Renal cortical epithelial cell (primary cell): ENCODE results near the gene STAB2. TPM values are rescaled to one million over a fixed set of nuclear protein-coding genes. Genes with fewer than 3 reads are reported as not detected.
A peak's percentile ranks its signal among the peaks of the same experiment; 100 is the strongest.

Experiments
- DNase-seq: peaks from one replicate; pipeline ENCODE4 v3.0.0-alpha.2; 2011; ENCODE audit warnings: low read depth
- total RNA-seq: library from RNA; depleted of rRNA; stranded (reverse); fragments of >200 nt; gene quantifications from 2 replicates; pipeline ENCODE4 v1.2.3, GENCODE V29; 2014

STAB2 gene
- total RNA-seq, 1 donor from 2014 or later: not detected

- DNase-seq: no peak
Measured at GRCh38 chr12:103690426-103690825, 103.4 kb downstream of the STAB2 start.

- DNase-seq: no peak
Measured at GRCh38 chr12:103691063-103691462, 104.0 kb downstream of the STAB2 start.

- no peak for DNase-seq
Measured at GRCh38 chr12:103696101-103696500, 109.0 kb downstream of the STAB2 start.

- DNase-seq: no peak
Measured at GRCh38 chr12:103697971-103698751, 111.1 kb downstream of the STAB2 start.

- no peak for DNase-seq
Measured at GRCh38 chr12:103698752-103699560, 111.9 kb downstream of the STAB2 start.

GRCh38 chr12:103705098-103705497 lies 118.0 kb downstream of the STAB2 start:
- no peak for DNase-seq

- DNase-seq: no peak
Measured at GRCh38 chr12:103705927-103706326, 118.9 kb downstream of the STAB2 start.

GRCh38 chr12:103707446-103707845 lies 120.4 kb downstream of the STAB2 start:
- no peak for DNase-seq

GRCh38 chr12:103710544-103710943 lies 123.5 kb downstream of the STAB2 start:
- DNase-seq: no peak

GRCh38 chr12:103712216-103712615 lies 125.1 kb downstream of the STAB2 start:
- no peak for DNase-seq

GRCh38 chr12:103715494-103715893 lies 128.4 kb downstream of the STAB2 start:
- DNase-seq: no peak

- DNase-seq: no peak
Measured at GRCh38 chr12:103716517-103717196, 129.6 kb downstream of the STAB2 start.

- no peak for DNase-seq
Measured at GRCh38 chr12:103725398-103725797, 138.3 kb downstream of the STAB2 start.

GRCh38 chr12:103727638-103728037 lies 140.6 kb downstream of the STAB2 start:
- DNase-seq: no peak

GRCh38 chr12:103728323-103728722 lies 141.2 kb downstream of the STAB2 start:
- no peak for DNase-seq

GRCh38 chr12:103729499-103729898 lies 142.4 kb downstream of the STAB2 start:
- DNase-seq: no peak

GRCh38 chr12:103731539-103731938 lies 144.5 kb downstream of the STAB2 start:
- DNase-seq: no peak

GRCh38 chr12:103734863-103735262 lies 147.8 kb downstream of the STAB2 start:
- DNase-seq: no peak

- DNase-seq: no peak
Measured at GRCh38 chr12:103735291-103735690, 148.2 kb downstream of the STAB2 start.

GRCh38 chr12:103736572-103736971 lies 149.5 kb downstream of the STAB2 start:
- no peak for DNase-seq

GRCh38 chr12:103737881-103738280 lies 150.8 kb downstream of the STAB2 start:
- DNase-seq: no peak

GRCh38 chr12:103742349-103742932 lies 155.4 kb downstream of the STAB2 start:
- peak; percentile 3 for DNase-seq
